HG03439 (cell line): ENCODE data around the gene SLC4A11.

Experiments used
- ATAC-seq: cut with Tn5 transposase; IDR thresholded peaks from one replicate; pipeline ENCODE4 v1.9.1; 2021; ENCODE audit warnings: mild to moderate bottlenecking, moderate library complexity; ENCODE audit not compliant: unreplicated experiment

The SLC4A11 gene

GRCh38 chr20:3177746-3178485 is 61.1 kb downstream of the SLC4A11 start:
- no peak for ATAC-seq
